Adrenal gland (tissue), 5 donors: Measurements from ENCODE around the gene ELF5.

Experiments
- POLR2A ChIP-seq, 2 donors: fragments of 450-650 bp; IDR thresholded peaks; one replicate each; pipeline ENCODE4 v1.6.1; 2017; ENCODE audit warnings: antibody characterized with exemption in 2 of 2, mild to moderate bottlenecking in 2 of 2, moderate library complexity in 1 of 2
- TF ChIP-seq, protein P1 (sequence below), 6 experiments: fragments of 450-650 bp in 4 of 6; fragments of 200-600 bp in 2 of 6; sonication (generic) in 1 of 6; IDR thresholded peaks; 1 replicate in 5 of 6; 2 replicates in 1 of 6; pipeline versions ENCODE4 v1.5.1 to v1.8.0; 2016 to 2021; ENCODE audit warnings: antibody characterized with exemption in 6 of 6, mild to moderate bottlenecking in 2 of 6, moderate library complexity in 1 of 6
- donor health status: DM: no; HTN: no; CAD: no.

GRCh38 chr11:34521265-34521664 lies 7.7 kb upstream of the ELF5 start:
- TF ChIP-seq, protein P1, sequence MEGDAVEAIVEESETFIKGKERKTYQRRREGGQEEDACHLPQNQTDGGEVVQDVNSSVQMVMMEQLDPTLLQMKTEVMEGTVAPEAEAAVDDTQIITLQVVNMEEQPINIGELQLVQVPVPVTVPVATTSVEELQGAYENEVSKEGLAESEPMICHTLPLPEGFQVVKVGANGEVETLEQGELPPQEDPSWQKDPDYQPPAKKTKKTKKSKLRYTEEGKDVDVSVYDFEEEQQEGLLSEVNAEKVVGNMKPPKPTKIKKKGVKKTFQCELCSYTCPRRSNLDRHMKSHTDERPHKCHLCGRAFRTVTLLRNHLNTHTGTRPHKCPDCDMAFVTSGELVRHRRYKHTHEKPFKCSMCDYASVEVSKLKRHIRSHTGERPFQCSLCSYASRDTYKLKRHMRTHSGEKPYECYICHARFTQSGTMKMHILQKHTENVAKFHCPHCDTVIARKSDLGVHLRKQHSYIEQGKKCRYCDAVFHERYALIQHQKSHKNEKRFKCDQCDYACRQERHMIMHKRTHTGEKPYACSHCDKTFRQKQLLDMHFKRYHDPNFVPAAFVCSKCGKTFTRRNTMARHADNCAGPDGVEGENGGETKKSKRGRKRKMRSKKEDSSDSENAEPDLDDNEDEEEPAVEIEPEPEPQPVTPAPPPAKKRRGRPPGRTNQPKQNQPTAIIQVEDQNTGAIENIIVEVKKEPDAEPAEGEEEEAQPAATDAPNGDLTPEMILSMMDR (IDR thresholded peaks at IDR 0.05) = no peak
- no peak for TF ChIP-seq POLR2A (IDR thresholded peaks at IDR 0.05)
